ENCODE results near the gene SLC32A1.
A peak's percentile ranks its signal among the peaks of the same experiment; 100 is the strongest.

The SLC32A1 gene

DNA sequence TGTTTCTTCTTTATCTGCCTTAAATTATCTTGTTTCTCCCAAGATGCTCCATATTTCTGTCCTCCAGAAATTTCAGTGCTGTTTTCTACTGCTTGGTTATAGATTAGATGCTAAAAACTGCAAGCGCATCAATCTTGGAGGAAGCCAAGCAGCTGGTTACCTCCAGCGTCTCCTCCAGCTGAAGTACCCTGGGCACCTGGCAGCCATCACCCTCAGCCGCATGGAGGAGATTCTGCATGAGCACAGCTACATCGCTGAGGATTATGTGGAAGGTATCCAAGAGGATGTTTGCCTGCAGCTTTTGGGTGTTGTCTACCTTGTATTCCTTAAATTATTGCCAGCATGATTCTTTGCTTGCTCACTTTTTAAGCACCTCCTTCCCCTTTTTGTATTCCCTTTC lies 27.7 kb downstream of the SLC32A1 start:
- DNase-seq (ENCODE audit: low spot score) = no peak

DNA sequence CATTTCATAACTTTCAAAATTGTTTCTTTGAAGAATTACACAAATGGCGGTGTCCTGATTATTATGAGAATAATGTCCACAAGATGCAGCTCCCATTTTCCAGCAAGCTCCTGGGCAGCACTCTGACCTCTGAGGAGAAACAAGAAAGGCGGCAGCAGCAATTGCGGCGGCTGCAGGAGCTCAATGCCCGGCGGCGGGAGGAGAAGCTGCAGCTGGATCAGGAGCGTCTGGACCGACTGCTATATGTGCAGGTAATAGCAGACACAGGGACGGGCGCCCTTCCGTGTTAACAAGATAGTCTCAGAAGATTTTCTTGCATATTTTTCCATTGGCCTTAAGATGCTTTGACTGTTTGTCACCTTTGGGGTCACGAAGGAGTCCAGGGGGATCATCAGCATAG lies 30.6 kb downstream of the SLC32A1 start:
- DNase-seq (ENCODE audit: low spot score) = no peak

DNA sequence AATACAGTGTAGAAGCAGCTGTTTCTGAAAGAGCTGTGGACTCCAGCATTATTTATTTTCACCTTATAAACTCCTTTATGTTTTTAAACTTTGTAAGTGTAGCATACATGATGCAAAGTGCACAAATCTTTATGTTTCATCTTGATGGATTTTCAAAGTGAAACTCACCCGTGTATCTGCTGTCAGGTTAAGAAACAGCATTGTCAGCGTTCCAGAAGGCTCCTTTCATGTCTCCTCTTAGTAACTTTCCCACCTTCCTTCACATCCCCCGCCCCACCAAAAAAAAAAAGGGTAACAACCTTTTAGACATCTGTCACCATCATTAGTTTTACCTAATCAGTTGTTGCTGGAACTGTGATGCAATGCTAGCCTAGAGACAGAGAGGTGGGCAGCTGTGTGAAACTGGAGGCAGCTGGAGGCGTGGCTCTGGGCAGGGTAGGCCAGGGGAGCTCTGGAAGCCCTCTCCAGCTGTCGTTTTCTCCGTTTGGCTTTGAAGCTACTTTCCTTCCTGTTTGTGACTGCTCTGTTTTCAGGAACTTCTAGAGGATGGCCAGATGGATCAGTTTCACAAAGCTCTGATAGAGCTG lies 31.1 kb downstream of the SLC32A1 start:
- no peak for DNase-seq (ENCODE audit: low spot score)

DNA sequence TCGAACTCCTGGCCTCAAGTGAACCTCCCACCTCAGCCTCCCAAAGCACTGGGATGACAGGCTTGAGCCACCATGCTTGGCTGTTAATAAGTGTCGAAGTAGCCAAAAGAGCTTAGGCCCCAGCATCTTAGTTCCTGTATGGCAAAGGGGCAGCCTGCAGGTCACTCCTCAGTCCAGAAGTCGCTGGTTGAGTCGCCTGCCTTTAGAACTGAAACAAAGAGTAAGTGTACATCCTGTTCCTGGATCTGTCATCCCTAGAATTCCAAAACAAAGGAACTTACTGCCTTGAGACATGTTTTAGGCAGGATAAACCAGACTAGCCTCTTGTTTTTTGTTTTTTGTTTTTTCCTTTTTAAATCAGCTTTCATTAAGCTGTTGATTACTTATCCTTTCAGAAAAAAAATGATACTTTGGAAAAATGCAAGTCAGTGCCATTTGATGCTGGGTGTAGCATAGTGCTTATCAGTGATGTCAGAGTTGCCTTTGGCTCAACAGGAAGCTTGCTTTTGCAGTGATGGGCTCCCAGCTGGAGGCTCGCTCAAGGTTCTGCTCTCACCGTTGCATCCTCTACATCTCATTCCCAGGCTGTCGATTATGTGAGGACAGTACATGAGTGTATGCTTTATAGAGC lies 33.0 kb downstream of the SLC32A1 start:
- DNase-seq (ENCODE audit: low spot score) = no peak

DNA sequence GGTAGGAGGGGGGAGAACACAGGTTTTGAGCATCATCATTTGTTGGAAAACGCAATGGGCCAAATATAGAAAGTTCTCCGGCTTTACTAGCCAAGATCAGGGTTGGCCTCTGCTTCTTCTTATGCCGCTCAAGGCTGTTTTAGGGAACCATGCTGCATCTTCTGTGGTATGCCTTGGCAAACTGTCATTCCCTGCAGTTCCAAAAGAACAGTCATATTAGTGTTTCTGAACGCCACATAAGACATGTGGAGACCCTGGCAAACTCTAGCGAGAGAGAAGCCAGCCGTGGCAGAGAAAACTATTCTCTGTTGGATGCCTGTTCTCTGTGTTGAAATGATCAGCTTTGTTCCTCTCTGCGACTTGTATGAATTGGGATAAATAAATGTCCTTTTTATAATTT lies 34.8 kb downstream of the SLC32A1 start:
- peak; percentile 55 for DNase-seq (ENCODE audit: low spot score)

DNA sequence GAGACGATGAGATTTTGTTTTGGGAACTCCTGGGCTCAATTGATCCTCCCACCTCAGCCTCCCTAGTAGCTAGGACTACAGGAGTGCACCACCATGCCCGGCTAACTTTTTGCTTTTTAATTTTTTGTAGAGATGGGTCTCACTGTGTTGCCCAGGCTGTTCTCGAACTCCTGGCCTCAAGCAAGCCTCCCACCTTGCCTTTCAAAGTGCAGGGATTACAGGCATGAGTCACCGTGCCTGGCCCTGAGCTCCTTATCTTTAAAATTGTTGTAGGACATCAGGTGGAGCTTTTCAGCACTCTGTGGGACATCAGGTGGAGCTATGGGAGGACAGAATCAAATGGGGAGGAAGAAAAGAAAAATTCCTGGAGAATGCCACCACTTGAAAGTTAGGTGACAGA lies 36.7 kb downstream of the SLC32A1 start:
- DNase-seq (ENCODE audit: low spot score) = no peak

DNA sequence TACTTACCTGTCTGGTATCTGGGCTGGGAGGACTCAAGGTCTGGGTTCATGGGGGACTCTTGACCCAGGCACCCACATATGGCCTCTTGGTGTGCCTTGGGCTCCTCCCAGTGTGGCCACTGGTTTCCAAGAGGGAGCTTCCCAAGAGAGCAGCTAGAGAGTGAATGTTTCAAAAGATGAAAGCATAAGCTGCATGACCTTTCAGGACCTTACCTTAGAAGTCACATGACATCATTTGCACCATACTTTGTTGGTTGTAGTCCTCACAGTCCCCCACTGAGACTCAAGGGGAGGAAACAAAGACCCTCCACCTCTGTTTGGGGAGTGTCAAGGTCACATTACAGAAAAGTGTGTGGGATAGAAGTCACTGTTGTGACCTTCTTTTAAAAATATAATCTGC lies 37.9 kb downstream of the SLC32A1 start:
- DNase-seq (ENCODE audit: low spot score) = no peak

DNA sequence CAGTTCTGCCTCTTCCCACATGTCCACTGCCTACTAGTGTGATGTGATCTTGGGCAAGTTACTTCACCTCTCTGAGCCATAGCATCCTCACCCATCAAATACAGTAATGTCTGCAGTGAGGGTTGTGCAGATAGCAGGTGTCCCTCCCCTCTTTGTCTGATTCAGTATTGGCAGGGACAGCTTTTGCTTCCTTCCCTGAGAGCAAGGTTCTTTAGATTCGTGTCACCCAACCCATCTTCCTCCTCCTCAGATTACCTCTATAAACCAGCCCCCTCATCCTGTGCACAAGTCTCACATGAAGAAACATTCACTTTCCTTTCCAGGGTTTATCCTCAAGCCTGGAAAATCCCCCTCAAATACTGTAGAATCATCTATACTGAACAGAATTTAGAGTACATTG lies 39.3 kb downstream of the SLC32A1 start:
- DNase-seq (ENCODE audit: low spot score) = no peak

DNA sequence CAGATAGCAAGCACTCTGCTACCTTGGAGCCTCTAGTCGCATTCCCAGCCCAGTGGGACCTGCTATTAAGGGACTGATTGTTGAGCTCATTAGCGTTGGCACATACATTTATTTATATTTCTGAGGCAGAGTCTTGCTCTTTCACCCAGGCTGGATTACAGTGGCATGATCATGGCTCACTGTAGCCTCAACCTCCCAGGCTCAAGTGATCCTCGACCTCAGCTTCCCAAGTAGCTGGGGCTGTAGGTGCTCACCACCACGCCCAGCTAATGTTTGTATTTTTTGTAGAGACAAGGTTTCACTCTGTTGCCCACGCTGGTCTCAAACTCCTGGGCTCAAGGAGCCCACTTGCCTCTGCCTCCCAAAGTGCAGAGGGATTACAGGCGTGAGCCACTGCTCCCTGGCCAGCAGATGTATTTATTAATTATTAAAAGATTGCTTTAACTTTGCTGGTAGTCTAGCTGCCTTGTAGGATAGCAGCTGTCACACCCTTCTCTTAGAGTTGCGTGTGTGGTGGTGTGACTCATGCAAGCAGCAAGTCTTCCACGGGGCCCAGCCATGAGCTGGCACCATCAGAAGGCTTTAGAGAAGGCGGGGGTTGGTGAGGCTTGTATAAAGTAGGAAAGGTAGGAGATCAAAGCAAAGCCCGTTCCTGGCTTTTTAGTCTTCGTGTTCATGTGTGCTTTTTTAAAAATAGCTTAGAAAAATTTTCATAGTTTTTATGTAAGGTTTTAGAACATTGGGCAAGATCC lies 40.5 kb downstream of the SLC32A1 start:
- DNase-seq (ENCODE audit: low spot score) = no peak

DNA sequence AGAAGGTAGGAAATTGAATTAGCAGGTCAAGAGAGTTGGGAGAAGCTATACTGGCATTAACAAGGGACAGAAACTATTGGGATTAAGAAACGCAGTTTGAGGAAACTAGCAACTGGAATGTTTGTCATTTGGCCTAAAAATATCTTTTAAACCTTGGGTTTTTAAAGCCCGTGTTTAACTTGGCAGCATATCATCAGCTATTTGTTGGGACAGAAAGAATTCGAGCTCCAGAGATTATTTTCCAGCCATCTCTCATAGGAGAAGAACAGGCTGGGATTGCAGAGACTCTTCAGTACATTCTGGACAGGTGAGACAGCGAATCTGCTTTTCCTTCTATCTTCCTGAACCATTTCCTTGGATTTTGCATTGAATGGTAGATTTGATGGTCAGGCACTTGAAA lies 41.8 kb downstream of the SLC32A1 start:
- DNase-seq (ENCODE audit: low spot score) = no peak

DNA sequence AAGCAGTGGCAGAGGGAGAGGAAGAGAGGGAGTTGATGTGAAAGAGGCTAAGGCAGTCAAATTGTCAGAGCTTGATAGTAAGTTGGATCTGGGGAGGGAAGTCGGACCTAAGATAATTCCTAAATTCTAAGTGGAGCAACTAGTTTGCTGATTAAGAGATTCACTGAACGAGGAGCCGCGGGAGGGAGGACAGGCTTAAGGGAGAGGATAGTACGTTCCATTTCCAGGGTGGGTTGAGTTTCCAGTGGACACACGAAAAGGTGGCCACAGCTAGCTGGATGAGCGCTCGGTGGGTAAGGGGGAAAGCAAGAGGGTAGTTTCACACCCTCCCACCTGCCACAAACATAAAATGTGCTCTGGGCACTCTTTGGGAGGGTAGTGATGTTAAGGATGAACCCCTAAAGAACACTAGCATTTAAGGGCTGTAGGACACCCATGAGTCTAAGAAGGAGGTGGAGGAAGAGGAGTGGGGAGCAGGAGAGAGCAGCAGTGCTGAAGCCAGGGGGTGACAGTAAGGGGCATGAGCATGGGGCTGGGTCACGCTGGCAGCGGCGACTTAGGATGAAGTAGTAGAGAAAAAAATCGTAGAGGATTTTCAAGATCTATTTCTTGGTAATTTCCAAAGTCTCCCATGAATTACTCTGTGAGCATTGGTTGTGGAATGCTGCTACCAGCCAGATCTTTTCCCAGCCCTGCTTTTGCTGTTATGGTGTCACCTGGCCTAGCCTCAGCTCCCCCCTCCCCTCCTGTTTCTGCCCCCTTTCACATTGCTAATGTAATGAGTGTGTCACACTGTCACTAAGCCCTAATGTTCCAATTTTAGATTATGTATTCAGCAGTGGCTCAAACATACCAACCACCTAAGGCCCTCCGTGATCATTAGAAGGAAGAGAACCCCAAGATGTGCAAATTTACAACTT lies 45.4 kb downstream of the SLC32A1 start:
- DNase-seq (ENCODE audit: low spot score) = no peak

DNA sequence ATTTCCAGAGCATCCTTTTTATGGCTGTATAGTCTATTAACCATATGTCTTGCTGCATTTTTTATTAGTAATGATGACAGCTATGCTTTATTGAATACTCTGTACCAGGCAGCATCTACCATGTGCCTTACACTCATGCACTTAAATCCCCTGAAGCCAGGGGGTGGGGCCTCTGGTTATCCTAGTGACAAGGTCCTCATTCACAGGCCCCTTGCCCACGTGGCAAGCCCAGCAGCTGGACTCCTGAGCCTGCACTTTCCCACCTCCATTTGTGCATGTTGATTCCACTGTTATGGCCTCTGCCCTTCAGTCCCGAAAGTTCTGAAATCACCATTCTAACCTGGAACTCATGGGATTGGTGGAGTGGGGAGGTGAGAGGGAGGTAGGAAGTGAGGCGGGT lies 46.3 kb downstream of the SLC32A1 start:
- no peak for DNase-seq (ENCODE audit: low spot score)

DNA sequence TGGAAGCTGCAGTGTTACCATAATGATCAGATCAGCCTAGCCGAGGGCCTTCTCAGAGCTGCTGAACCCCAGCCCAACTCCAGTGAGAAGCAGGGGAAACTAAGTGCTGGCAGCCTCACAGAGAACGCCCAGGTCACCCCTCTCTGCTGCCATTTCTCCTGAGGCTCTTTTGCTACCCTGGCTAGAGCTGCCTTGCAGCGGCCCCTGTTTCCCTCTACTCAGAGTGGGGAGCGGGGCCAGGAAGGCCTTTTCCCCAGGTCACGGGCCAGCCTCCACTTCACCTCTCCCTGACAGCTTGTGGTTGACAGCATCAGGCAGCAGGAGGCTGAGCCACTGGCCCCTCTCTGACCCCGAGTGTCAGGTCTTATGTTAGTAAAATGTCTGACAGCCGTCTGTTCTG lies 46.7 kb downstream of the SLC32A1 start:
- no peak for DNase-seq (ENCODE audit: low spot score)

DNA sequence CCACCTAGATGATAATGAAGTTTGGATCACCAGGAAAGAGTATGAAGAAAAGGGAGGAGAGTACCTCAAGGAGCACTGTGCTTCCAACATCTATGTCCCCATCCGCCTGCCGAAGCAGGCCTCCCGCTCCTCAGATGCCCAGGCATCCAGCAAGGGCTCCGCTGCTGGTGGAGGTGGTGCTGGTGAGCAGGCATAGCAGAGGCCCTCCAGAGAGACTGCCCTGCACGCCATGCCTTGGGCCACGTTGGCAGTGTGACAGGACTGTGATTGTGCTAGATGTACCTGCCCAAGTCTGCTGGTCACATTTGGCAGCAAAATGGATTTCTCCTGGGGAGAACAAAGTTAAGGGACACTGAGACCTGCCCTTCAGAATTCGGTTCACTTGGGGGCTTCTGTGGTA lies 47.3 kb downstream of the SLC32A1 start:
- no peak for DNase-seq (ENCODE audit: low spot score)

DNA sequence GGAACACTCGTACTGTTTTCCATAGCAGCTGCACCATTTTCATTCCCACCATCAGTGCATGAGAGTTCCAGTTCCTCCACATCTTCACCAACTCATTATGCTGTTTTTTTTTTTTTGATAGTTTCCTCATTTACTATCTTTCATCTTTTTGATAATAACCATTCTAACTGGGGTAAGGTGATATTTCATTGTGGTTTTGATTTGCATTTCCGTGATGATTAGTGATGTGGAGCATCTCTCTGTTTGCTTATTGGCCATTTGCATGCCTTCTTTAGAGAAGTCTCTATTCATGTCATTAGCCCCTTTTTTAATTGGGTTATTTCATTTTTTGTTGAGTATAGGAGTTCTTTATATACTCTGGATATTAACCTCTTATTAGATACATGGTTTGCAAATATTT lies 49.9 kb downstream of the SLC32A1 start:
- no peak for DNase-seq (ENCODE audit: low spot score)

DNA sequence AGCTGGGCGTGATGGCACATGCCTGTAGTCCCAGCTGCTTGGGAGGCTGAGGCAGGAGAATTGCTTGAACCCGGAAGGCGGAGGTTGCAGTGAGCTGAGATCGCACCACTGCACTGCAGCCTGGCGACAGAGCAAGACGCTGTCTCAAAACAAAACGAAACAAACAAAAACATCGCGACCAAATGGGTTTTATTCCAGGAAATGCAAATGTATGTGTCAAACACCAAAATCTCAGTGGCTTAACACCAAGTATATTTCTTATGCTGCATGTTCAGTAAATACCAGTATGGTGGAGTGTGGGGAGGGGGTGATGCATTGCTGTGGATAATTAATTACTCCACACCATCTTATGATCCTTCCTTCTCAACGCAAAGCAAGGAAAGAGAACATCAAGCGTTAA lies 52.1 kb downstream of the SLC32A1 start:
- no peak for DNase-seq (ENCODE audit: low spot score)
